NCI-H1092 treated with DMSO at 0.1 percent for 48 hours (cell line): ENCODE measurements around the gene FAM111B.
"Not testable (repeated sequence)": the region's sequence is repeated elsewhere in the genome, so short reads cannot be mapped to it uniquely, and the experiment has no call there.

Experiments
- DNase-seq: peaks from one replicate; lab custom pipeline; 2025; lab: John Stamatoyannopoulos, UW

FAM111B gene

GRCh38 chr11:59106363-59107336, at the start of gene FAM111B:
Gene FAM111B (plus strand): TSS chr11:59107237. CDS start chr11:59109626, 2,389 bp downstream.
- DNase-seq, result peak; percentile 97

DNA sequence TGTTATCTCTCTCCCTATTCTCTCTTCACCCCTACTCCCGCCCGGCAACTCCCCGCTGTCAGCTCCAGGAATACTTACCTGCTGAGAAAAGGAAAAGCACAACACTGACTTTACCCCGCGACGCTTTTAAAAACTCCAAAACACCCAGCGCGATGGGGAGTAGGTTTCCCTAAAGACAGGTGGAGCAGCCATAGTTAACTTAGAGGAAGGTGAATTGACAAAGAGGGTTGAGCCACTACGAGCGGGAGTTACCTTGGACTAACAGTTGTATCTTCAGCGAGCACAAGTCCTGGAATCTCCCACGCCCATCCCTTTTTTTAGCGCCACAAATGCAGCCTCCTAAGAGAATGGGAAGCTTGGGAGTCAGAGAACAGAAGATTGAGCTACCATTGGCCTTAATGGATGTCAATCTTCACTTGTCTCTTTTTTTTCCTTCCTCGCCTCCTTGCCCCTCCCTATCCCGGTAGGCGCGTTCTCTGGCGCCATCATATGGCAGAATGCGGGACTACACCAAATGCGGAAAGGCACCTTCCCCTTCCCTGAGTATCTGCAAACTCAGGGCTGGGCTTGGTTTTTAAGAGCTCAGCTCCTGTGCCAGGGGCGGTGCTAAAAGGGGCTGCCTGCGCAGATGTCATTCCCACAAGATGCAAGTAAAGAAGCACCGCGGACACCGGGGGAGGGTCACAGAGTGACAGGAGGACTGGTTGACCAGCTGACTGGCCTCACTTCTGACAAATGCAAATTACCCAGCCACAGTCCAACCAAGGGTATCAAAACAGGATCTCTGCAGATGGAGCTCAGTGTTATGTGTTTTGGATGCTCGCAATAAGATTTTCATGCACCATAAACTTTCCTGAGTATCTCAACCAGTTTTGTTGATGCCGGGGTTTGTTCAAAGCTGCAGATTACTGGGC, 48.7 kb upstream of the FAM111B start:
- DNase-seq, result peak; percentile 93

DNA sequence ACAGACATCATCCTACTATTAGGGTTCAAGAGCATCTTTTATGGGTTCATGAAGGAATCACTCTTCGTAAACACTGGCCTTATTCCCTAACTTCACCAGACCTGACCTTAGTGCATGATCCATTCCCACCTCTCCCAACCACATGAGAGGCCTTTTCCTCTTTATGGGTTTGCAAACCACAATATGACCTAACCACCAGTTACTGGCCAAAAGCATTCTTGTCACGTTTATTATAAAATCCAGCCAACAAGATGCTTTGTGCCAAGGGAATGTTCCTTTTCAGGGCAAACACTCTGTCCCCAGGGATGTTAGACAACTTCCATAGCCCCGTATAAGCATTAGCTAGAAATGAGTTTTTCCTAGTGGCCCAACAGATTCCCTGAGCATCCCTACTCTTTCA, 46.9 kb upstream of the FAM111B start:
- DNase-seq, result not testable (repeated sequence)

DNA sequence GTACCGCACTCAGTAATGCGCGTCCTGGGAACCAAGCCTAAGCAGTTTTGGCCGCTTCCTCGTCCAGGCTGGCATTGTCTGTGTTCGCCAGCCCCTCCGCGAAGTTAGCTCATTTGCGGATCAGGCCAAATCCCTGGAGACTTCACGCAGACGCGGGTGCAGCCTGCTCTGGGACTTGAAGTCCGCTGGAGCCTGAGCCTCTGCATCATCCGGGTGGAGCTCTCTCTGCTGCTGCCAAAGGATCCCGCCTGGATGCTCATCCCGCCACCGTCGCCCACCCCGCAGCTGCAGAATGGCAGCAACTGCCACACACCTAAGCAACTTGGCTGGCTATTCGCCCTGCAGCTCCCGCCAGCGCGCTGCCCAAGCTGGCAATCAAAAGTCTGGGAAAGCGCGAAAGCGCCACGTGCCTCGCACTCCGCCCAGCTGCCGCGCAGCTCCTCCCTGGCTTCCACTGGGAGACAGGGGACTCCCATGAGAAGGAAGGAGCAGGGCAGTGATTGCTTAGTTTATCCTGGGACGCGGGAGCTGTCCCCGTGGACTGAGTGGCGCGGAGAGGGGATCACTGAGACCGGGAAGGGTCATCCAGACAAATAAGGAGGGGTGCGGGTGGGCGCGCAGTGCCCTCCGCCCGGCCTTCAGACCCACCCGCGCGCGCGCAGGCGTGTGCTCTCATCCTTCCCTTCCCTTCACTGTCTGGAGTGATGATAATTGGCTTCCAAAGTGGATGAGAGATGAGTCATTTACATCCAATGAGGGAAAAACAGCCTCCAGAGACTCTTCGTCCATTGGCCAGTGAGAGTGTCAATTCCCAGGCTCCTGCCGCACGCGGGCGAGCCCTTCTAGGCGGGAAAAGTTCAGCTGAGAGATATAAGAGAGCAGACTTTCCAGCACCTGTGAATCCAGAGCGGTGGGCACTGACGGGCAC, 44.2 kb upstream of the FAM111B start:
- no peak for DNase-seq

DNA sequence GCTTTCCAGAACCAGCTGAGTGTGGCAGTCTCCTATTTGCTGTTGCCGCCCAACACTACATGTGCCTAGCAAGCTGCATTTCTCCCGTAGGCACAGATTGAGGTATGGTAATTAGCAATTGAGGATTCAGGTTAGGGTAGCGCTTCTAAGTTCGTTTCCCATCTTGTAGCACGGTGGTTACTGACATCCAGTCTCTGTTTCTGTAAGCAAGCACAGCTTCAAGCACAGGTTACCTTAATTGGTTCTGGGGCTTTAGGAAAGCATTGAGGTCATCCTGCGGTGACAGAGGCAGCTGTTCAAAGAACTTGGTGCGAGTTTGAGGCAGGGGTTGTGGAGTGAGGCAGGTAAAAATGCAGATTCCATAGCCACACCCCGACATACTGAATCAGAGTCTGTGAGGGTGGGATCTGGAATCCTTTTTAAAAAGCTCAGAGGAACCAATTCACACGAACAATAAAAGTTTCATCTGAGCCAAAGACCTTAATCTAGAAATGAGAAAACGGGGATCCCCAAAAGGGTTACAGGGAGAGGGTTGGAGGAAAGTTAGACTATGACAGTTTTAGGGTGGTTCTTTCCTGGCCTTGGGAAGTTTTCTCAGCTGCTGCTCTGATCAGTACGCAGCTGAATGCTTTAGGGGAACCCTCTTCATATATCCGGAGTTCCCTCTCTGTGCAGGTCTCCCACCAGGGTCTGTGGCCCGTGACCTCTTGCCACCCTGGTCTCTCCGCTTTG, 42.9 kb upstream of the FAM111B start:
- not testable (repeated sequence) for DNase-seq

DNA sequence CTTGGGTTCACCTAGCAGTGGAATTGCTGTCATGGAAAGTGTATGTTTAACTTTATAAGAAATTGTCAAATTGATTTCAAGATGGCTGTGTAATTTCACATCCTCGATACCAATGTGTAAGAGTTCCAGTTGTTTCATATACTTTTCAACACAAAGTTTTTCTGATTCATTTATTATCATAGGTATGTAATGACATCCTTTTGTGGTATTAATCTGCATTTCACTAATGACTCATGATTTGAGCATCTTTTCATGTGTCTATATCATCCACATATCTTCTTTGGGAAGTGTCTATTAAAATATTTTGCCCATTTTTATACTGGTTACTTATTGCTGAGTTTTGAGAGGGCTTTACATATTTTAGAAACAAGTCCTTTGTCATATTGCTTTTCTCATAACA, 38.0 kb upstream of the FAM111B start:
- no peak for DNase-seq

- no peak for DNase-seq
Observed at GRCh38 chr11:59076876-59077571, 30.0 kb upstream of the FAM111B start.

DNA sequence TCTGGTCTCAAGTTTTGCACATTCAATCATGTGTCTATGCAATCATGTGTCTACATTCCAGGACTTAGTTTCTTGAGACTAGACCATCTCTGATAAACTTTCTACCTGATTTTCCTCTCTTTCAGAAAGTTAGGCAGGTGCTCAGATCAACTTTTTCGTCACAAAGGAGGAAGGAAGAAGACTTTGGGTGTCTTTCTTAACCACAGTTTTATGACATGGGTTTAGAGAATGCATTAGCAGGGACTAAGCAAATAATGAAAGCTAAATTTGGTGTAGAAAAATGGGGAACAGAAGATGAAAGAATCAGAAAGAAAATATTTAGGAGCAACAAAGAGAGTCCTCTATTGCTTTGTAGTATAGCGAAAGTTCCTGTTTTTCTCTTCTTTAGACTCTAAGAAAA, 28.6 kb upstream of the FAM111B start:
- DNase-seq, result no peak

GRCh38 chr11:59079086-59079485, 28.0 kb upstream of the FAM111B start:
- no peak for DNase-seq

GRCh38 chr11:59080421-59080820, 26.6 kb upstream of the FAM111B start:
- not testable (repeated sequence) for DNase-seq

GRCh38 chr11:59081430-59082020, 25.5 kb upstream of the FAM111B start:
- DNase-seq, result not testable (repeated sequence)

DNA sequence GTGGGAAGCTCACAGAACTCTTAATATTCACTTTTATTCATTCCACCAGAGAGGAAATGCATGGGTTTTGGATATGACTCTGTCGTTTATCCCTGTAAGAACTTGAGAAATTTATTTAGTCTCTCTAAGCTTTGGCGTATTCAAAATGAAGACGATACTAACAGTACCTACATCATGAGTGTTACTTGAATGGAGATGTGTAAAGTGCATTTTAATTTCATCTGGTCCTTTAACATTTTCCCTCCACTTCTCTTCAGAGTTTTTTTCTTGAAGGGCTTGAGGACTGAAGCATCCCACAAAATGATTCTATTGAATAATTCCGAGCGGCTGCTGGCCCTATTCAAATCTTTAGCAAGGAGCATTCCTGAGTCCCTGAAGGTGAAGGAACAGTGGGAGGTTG, 21.0 kb upstream of the FAM111B start, which contains the start of gene GLYATL1B:
Gene GLYATL1B (plus strand): TSS at position 301 of the 400 bp plus-strand sequence. CDS start 0 bp downstream, at position 301.
- not testable (repeated sequence) for DNase-seq

DNA sequence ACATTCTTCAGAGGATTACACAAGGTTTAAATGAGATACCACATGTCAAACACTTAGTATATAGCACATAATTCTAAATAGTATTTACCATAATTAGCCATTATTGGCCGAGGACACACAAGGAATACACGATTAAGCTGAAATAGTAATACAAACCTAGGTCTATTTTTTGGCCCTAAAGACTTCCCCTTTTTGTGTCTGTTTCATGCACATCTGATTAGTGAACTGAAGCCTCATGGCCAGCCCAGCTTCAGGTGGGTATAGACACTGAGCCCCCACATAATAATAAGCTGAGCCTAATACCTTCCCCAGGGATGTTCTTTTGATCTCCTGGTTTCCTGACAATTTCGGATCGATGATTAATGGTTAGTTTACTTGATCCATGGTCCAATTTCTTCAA, 18.9 kb upstream of the FAM111B start:
- no peak for DNase-seq

GRCh38 chr11:59093576-59093975, 13.5 kb upstream of the FAM111B start:
- DNase-seq, result not testable (repeated sequence)

GRCh38 chr11:59095225-59095624, 11.8 kb upstream of the FAM111B start:
- DNase-seq, result not testable (repeated sequence)

- DNase-seq, result not testable (repeated sequence)
Observed at GRCh38 chr11:59095972-59096575, 11.0 kb upstream of the FAM111B start.

GRCh38 chr11:59097113-59097708, 9.8 kb upstream of the FAM111B start:
- peak; percentile 11 for DNase-seq

DNA sequence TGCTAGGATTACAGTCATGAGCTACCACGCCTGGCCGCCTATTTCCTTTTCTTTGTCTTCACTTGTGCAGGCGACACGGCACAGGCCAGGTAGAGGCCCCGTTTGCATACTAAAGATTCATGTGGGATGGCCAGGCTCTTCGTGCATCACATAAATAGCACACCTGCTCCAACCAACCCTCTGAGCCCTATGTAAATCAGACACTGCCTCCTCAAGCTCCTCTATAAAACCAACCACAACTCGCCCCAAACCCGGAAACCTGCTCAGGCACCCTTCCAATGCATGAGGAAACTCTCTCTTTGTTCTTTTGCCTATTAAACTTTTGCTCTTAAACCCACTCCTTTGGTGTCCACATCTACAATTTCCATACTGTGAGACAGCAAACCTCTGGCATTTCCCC, 9.1 kb upstream of the FAM111B start:
- not testable (repeated sequence) for DNase-seq
